GM10847 (cell line): ENCODE data around the gene INSC.

ENCODE experiments used
- POLR2A ChIP-seq: IDR thresholded peaks from 2 replicates; pipeline ENCODE4 v1.6.1; 2011; ENCODE audit not compliant: insufficient read length; ENCODE audit errors: extremely low read depth

The INSC gene

GRCh38 chr11:15114501-15115475, at the start of gene INSC:
Gene INSC, plus strand, starts transcription at chr11:15114923. Its CDS starts 34,252 bp downstream, at chr11:15149175.
- TF ChIP-seq POLR2A = no peak

GRCh38 chr11:15071556-15072255, 43.0 kb upstream of the INSC start:
- no peak for TF ChIP-seq POLR2A

- no peak for TF ChIP-seq POLR2A
Measured at GRCh38 chr11:15072551-15073143, 42.1 kb upstream of the INSC start.

- no peak for TF ChIP-seq POLR2A
Measured at GRCh38 chr11:15073361-15074205, 41.1 kb upstream of the INSC start, which contains the start of gene CALCB. Gene CALCB, plus strand, starts transcription at chr11:15073593. Its CDS starts 1,126 bp downstream, at chr11:15074719.

GRCh38 chr11:15074206-15075161, 40.2 kb upstream of the INSC start:
- no peak for TF ChIP-seq POLR2A

- no peak for TF ChIP-seq POLR2A
Measured at GRCh38 chr11:15075162-15075526, 39.6 kb upstream of the INSC start.

GRCh38 chr11:15091175-15091574, 23.5 kb upstream of the INSC start:
- no peak for TF ChIP-seq POLR2A

- TF ChIP-seq POLR2A = no peak
Measured at GRCh38 chr11:15091625-15092024, 23.1 kb upstream of the INSC start.

GRCh38 chr11:15093432-15093831, 21.3 kb upstream of the INSC start:
- no peak for TF ChIP-seq POLR2A

GRCh38 chr11:15095736-15096228, 18.9 kb upstream of the INSC start:
- no peak for TF ChIP-seq POLR2A

- no peak for TF ChIP-seq POLR2A
Measured at GRCh38 chr11:15097411-15097810, 17.3 kb upstream of the INSC start.

- no peak for TF ChIP-seq POLR2A
Measured at GRCh38 chr11:15099267-15099666, 15.5 kb upstream of the INSC start.

GRCh38 chr11:15101072-15101709, 13.5 kb upstream of the INSC start:
- TF ChIP-seq POLR2A = no peak
